ENCODE results near the gene CPZ. TPM values are rescaled to one million over a fixed set of nuclear protein-coding genes. Genes with fewer than 3 reads are reported as not detected.

CPZ gene
- total RNA-seq, 1 experiment from 2014 or later = not detected

DNA sequence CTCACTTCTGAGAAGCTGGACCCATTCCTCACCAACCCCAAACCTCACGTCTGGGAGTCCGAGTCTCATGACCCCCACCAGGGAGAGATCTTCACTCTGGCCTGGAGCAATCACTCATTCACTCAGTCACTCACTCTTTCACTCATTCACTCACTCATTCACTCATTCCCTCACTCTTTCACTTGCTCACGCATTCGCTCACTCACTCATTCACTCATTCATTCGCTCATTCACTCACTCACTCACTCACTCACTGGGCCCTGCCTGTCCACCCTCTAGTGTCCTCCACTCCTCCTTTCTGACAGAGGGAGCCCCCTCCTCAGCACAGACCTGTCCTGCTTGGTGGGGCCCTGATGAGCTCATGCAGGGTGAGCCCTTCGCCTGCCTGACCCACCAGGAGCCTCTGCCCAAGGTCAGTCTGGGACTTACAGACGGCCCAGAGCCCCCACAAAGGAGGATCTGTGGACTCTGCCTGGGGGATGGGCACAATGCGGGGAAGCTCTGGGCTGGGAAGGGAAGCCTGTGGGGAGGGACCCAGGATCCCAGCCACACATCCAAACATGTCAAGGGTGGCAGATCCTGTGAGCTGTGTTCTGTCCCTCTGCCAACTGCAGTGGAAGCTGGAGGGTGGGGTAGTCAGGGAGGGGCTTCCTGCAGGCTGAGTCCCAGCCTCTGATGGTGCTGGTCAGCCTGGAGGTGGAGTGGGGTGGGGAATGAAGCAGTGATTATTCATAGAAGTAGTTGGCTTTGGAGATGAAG, 18.5 kb downstream of the CPZ start:
- H3K4me3 ChIP-seq (ENCODE audit: low read length) = no peak overlapping the region
- H3K4me2 ChIP-seq (ENCODE audit: low read depth, low read length, poor library complexity, severe bottlenecking) = no peak overlapping the region
- no peak overlapping the region for H3K27ac ChIP-seq (ENCODE audit: low read length)
- H3K36me3 ChIP-seq (ENCODE audit: insufficient read depth, low read length) = no peaks in the 10 kb centered on the region
- no peaks in the 10 kb centered on the region for H4K20me1 ChIP-seq (ENCODE audit: insufficient read depth, low read depth, low read length)
- no peaks in the 10 kb centered on the region for H3K27me3 ChIP-seq (ENCODE audit: low read length)
- no peak overlapping the region for H2AFZ ChIP-seq (ENCODE audit: low read length)
- no peaks in the 10 kb centered on the region for H3K4me1 ChIP-seq (ENCODE audit: low read length)
- H3K79me2 ChIP-seq (ENCODE audit: low read length) = no peaks in the 10 kb centered on the region
- no peak overlapping the region for H3K9ac ChIP-seq (ENCODE audit: low read length)
- no peaks in the 10 kb centered on the region for H3K9me2 ChIP-seq (replicated peaks; ENCODE audit: insufficient read depth, low read length)
- no peaks in the 10 kb centered on the region for H3K9me3 ChIP-seq (ENCODE audit: low read length)
- no peak for DNase-seq

DNA sequence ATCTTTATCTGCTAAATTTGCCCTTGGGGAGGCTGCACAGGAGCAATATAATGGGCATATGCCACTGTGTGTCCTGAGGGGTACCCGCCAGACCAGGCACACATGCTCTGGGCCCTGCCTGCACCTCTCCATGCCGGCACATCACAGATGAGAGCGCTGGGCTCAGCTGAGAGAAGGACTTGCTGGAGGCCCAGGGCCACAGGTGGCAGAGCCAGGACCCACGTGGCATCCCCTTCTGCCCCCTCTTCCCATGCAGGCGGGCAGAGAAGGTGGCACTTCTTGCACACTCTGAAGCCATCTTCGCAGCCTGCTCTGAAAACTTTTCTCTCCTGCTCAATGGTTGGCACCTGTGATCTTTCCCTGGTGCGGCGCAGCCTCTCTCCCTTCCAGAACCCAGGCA, 20.1 kb downstream of the CPZ start:
- Histone ChIP-seq H3K9ac (ENCODE audit: low read length) (no peak overlapping the region), H3K4me1 (ENCODE audit: low read length) (no peaks in the 10 kb centered on the region), H3K27me3 (ENCODE audit: low read length) (no peaks in the 10 kb centered on the region), H4K20me1 (ENCODE audit: insufficient read depth, low read depth, low read length) (no peaks in the 10 kb centered on the region), H3K9me2 (replicated peaks; ENCODE audit: insufficient read depth, low read length) (no peaks in the 10 kb centered on the region), H3K79me2 (ENCODE audit: low read length) (no peaks in the 10 kb centered on the region), H3K36me3 (ENCODE audit: insufficient read depth, low read length) (no peaks in the 10 kb centered on the region), H2AFZ (ENCODE audit: low read length) (no peak overlapping the region), H3K27ac (ENCODE audit: low read length) (no peak overlapping the region), H3K4me2 (ENCODE audit: low read depth, low read length, poor library complexity, severe bottlenecking) (no peak overlapping the region), H3K9me3 (ENCODE audit: low read length) (no peaks in the 10 kb centered on the region), H3K4me3 (ENCODE audit: low read length) (no peak overlapping the region)
- DNase-seq = no peak

DNA sequence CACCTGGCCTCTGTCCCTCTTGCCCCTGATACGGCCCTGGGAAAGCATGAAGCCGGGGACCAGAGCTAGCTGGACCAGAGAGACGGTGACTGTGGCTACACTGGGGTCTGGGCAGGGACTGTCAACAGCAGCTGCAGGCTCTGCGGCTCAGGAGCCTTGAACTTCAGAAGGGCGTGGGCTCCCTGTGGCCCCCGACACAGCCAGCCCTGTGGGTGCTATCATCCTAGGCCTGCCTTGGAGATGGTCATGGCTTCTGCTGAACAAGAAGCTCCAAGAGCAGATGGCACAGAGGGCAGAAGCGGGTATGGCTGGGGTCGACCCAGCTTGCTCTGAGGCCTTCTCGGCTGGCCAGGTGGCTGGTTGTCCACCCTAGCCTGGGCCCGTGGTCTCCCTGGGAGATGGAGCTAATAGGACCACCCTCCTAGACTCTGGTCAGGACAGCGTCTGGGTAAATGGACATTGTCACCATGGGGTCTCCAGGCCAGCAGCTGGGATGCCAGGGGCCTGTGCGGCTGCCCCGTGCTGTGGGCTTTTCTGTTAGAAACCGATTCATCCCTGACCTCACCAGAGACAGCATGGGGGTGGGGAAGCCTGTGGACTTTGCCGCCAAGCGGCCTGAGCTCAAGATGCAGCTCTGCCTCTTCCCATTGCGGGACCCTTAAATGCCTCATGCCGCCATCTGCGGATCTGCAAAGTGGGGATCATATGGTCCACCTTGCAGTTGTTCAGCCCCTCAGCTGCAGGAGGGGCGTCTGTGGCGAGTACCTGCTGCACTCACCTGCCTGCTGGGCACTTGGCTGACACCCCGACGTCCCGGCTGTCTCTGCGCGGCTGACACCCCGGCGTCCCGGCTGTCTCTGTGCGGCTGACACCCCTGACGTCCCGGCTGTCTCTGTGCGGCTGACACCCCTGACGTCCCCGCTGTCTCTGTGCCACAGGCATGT, 21.1 kb downstream of the CPZ start:
- no peaks in the 10 kb centered on the region for H3K79me2 ChIP-seq (ENCODE audit: low read length)
- H3K4me3 ChIP-seq (ENCODE audit: low read length) = no peak overlapping the region

DNA sequence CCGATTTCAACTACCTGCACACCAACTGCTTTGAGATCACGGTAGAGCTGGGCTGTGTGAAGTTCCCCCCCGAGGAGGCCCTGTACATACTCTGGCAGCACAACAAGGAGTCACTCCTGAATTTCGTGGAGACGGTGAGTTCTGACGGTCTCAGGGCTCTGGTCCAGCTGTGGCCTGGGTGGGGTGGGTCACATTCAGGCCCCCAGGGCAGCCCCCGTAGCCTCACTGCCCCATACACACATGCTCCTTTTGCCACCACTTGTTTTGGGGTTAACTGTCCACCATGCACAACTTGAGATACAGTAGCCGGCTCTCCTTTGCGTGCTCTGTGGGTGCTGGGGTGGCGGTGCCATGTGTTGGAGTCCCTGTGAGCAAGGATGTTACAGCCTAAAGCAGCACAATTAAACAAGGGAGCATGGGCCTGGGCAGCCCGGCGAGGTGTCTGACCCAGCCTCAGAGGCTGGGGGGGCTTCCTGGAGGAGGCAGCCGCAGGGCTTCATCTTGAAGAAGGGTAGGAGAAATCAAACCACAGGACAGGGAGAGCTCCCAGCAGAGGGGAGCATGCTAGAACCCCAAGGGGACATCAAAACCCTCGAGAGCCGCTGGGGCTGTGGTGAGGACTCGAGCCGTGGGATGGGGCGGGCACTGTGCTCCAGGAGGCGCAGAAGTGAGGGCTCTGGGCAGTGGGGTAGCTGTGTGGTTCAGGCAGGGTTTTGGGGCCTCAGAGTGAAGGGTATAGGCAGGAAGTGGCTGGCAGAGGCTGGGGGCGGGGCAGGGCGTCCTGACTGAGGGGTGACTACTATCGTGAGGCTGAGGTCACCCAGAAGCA, 22.0 kb downstream of the CPZ start:
- Histone ChIP-seq H2AFZ (ENCODE audit: low read length) (no peak overlapping the region), H3K4me2 (ENCODE audit: low read depth, low read length, poor library complexity, severe bottlenecking) (no peak overlapping the region), H3K9ac (ENCODE audit: low read length) (no peak overlapping the region), H3K36me3 (ENCODE audit: insufficient read depth, low read length) (no peaks in the 10 kb centered on the region), H4K20me1 (ENCODE audit: insufficient read depth, low read depth, low read length) (no peaks in the 10 kb centered on the region), H3K9me3 (ENCODE audit: low read length) (no peaks in the 10 kb centered on the region), H3K4me3 (ENCODE audit: low read length) (no peak overlapping the region), H3K79me2 (ENCODE audit: low read length) (no peaks in the 10 kb centered on the region), H3K9me2 (replicated peaks; ENCODE audit: insufficient read depth, low read length) (no peaks in the 10 kb centered on the region), H3K27ac (ENCODE audit: low read length) (no peak overlapping the region), H3K27me3 (ENCODE audit: low read length) (no peaks in the 10 kb centered on the region), H3K4me1 (ENCODE audit: low read length) (no peaks in the 10 kb centered on the region)
- DNase-seq = no peak

More for the DNA sequence above, 21.1 kb downstream of the CPZ start:
- Histone ChIP-seq H3K4me2 (ENCODE audit: low read depth, low read length, poor library complexity, severe bottlenecking) (no peak overlapping the region), H3K9me2 (replicated peaks; ENCODE audit: insufficient read depth, low read length) (no peaks in the 10 kb centered on the region), H3K27me3 (ENCODE audit: low read length) (no peaks in the 10 kb centered on the region), H4K20me1 (ENCODE audit: insufficient read depth, low read depth, low read length) (no peaks in the 10 kb centered on the region), H3K4me1 (ENCODE audit: low read length) (no peaks in the 10 kb centered on the region), H3K27ac (ENCODE audit: low read length) (no peak overlapping the region), H3K9me3 (ENCODE audit: low read length) (no peaks in the 10 kb centered on the region), H2AFZ (ENCODE audit: low read length) (no peak overlapping the region), H3K9ac (ENCODE audit: low read length) (no peak overlapping the region), H3K36me3 (ENCODE audit: insufficient read depth, low read length) (no peaks in the 10 kb centered on the region)
- DNase-seq = no peak

DNA sequence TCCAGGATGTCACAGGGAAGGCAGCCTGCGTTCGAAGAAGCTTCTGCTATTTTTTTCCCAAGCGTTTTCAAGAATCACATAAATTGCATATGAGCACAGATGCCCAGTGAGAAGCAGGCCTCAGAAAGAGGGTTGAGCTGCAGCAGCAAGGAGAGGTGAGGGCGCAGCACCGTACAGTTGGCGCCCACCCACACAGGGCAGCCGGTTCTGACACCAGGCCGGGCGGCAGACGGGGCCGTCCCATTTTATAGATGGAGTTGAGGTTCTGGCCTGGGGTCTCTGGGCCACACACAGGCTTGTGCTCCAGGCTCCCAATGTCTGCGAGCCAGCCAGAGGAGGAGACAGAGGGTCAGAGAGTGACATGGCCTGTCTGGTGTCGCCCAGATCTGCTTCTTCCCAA, 22.8 kb downstream of the CPZ start:
- Histone ChIP-seq H3K4me3 (ENCODE audit: low read length) (no peak overlapping the region), H3K9me3 (ENCODE audit: low read length) (no peaks in the 10 kb centered on the region), H3K36me3 (ENCODE audit: insufficient read depth, low read length) (no peaks in the 10 kb centered on the region), H4K20me1 (ENCODE audit: insufficient read depth, low read depth, low read length) (no peaks in the 10 kb centered on the region), H3K79me2 (ENCODE audit: low read length) (no peaks in the 10 kb centered on the region), H3K27me3 (ENCODE audit: low read length) (no peaks in the 10 kb centered on the region), H3K27ac (ENCODE audit: low read length) (no peak overlapping the region), H3K9me2 (replicated peaks; ENCODE audit: insufficient read depth, low read length) (no peaks in the 10 kb centered on the region), H3K4me2 (ENCODE audit: low read depth, low read length, poor library complexity, severe bottlenecking) (no peak overlapping the region), H2AFZ (ENCODE audit: low read length) (no peak overlapping the region), H3K4me1 (ENCODE audit: low read length) (no peaks in the 10 kb centered on the region), H3K9ac (ENCODE audit: low read length) (no peak overlapping the region)
- DNase-seq = no peak

DNA sequence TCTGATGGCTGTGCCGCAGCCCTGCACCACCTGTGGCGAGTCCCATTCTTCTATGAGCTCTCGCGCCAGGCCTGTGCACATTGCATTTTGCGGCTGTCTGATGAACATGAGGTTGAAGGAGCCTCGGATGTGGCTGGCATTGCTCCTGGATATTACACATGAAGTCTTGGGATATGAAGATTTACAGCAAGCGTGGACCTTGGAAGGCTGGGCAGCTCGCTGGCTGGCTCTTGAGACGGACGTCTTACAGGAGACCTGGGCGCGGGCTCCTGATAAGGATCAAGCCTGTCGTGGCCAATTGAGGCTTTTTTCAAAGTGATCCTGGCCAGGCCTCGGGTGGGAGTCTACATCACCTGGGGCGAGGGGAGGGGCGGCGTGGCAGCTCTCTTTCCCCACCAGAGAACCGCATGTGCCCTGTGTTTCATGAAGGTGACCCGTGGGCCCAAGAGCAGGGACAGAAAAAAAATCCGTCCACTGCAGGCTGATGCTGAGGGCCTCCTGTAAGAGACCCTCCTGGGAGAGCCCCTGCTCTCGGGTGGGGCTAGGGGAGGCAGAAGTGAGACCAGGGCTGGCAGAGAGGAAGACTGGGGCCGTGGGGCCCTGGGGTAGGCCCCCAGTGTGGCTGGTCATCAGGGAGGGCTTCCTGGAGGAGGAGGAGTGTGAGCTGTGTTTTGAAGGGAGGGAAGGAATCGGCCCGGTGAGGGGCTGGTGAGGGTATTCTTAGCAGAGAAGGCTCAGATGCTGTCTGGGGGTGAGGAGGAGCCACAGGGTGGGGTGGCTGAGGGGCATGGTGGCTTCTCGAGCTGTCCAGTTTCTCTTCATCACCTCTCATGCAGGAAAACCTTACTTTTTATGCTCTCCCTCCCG, 23.6 kb downstream of the CPZ start:
- Histone ChIP-seq H3K27ac (ENCODE audit: low read length) (no peak overlapping the region), H3K36me3 (ENCODE audit: insufficient read depth, low read length) (no peaks in the 10 kb centered on the region), H2AFZ (ENCODE audit: low read length) (no peak overlapping the region), H3K4me3 (ENCODE audit: low read length) (no peak overlapping the region), H3K79me2 (ENCODE audit: low read length) (no peaks in the 10 kb centered on the region), H3K27me3 (ENCODE audit: low read length) (no peaks in the 10 kb centered on the region), H4K20me1 (ENCODE audit: insufficient read depth, low read depth, low read length) (no peaks in the 10 kb centered on the region), H3K9ac (ENCODE audit: low read length) (no peak overlapping the region), H3K9me2 (replicated peaks; ENCODE audit: insufficient read depth, low read length) (no peaks in the 10 kb centered on the region), H3K4me1 (ENCODE audit: low read length) (no peaks in the 10 kb centered on the region), H3K9me3 (ENCODE audit: low read length) (no peaks in the 10 kb centered on the region), H3K4me2 (ENCODE audit: low read depth, low read length, poor library complexity, severe bottlenecking) (no peak overlapping the region)
- DNase-seq = no peak

DNA sequence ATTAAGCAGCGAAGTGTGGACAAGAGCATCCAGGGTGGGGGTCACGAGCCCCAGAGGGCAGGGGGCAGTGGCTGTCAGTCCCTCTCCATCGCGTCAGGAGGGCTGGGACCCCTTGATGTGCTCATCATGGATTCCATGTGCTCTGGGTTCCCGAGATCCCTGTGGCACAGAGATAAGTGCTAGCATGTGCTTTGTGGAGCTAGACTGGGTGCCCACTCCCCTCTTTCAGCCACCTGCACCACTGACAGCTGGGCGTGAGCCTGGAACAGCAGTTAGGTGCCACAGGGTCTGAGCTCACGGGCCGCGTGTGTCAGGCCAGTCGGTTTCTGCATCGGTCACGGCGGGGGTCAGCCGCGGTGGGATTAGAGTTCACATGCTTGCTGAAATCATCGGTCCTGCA, 24.3 kb downstream of the CPZ start:
- Histone ChIP-seq H3K4me3 (ENCODE audit: low read length) (no peak overlapping the region), H3K36me3 (ENCODE audit: insufficient read depth, low read length) (no peaks in the 10 kb centered on the region), H4K20me1 (ENCODE audit: insufficient read depth, low read depth, low read length) (no peaks in the 10 kb centered on the region), H2AFZ (ENCODE audit: low read length) (no peak overlapping the region), H3K79me2 (ENCODE audit: low read length) (no peaks in the 10 kb centered on the region), H3K27me3 (ENCODE audit: low read length) (no peaks in the 10 kb centered on the region), H3K4me2 (ENCODE audit: low read depth, low read length, poor library complexity, severe bottlenecking) (no peak overlapping the region), H3K4me1 (ENCODE audit: low read length) (no peaks in the 10 kb centered on the region), H3K9me3 (ENCODE audit: low read length) (no peaks in the 10 kb centered on the region), H3K9ac (ENCODE audit: low read length) (no peak overlapping the region), H3K27ac (ENCODE audit: low read length) (no peak overlapping the region), H3K9me2 (replicated peaks; ENCODE audit: insufficient read depth, low read length) (no peaks in the 10 kb centered on the region)
- DNase-seq = no peak
